Psoas muscle (tissue), 8 donors: Measurements from ENCODE around the gene PTCHD1. TPM values are rescaled to one million over a fixed set of nuclear protein-coding genes. Genes with fewer than 3 reads are reported as not detected.

Experiments
- ATAC-seq, 4 donors: fragments of 200-7000 bp; cut with Tn5 transposase; one replicate each; pipeline ENCODE4 v1.9.1; 2020; ENCODE audit warnings: moderate library complexity in 3 of 4, mild to moderate bottlenecking in 2 of 4
- DNase-seq, 2 donors: peaks; one replicate each; pipeline ENCODE4 v3.0.0-alpha.2; 2020
- H3K27ac ChIP-seq: fragments of 200-600 bp; one replicate; pipeline ENCODE4 v1.8.0; 2022
- H3K27me3 ChIP-seq, 3 donors: fragments of 200-600 bp in 1 of 3; one replicate each; pipeline versions ENCODE4 v1.6.1 to v1.8.0; 2013 to 2022; ENCODE audit warnings: low read length in 2 of 3, mild to moderate bottlenecking in 2 of 3, moderate library complexity in 1 of 3; ENCODE audit not compliant: insufficient read depth in 3 of 3
- H3K36me3 ChIP-seq, 2 donors: fragments of 200-600 bp in 1 of 2; one replicate each; pipeline versions ENCODE4 v1.6.1 to v1.8.0; 2013 to 2022; ENCODE audit warnings: low read depth in 1 of 2, mild to moderate bottlenecking in 1 of 2, moderate library complexity in 1 of 2; ENCODE audit not compliant: insufficient read depth in 1 of 2
- H3K4me1 ChIP-seq: fragments of 200-600 bp; one replicate; pipeline ENCODE4 v1.8.0; 2022
- H3K4me3 ChIP-seq: fragments of 200-600 bp; one replicate; pipeline ENCODE4 v1.8.0; 2022; ENCODE audit warnings: mild to moderate bottlenecking
- H3K9me3 ChIP-seq: fragments of 200-600 bp; one replicate; pipeline ENCODE4 v1.8.0; 2022
- CTCF ChIP-seq: fragments of 200-600 bp; IDR thresholded peaks from one replicate; pipeline ENCODE4 v1.8.0; 2022; ENCODE audit warnings: antibody characterized with exemption
- WGBS, 3 donors: extraction: QIAGEN DNeasy Blood & Tissue Kit; methylation state at CpG; one replicate each; pipeline versions ENCODE4 v1.1.6 to v1.1.7; 2013; 5-methylcytosine and 5-hydroxymethylcytosine counted together
- intact Hi-C, 2 donors: fragments of 100-400 bp; cut with DNase I; formaldehyde crosslinking; loops; one replicate each; pipeline versions ENCODE4 v1.11.0 to v1.14.2; 2022
- polyA plus RNA-seq, 3 donors: library from polyadenylated mRNA; stranded (reverse); fragments of 200-250 nt; gene quantifications; one replicate each; pipeline ENCODE4 v1.2.3, GENCODE V29; 2013
- total RNA-seq, 4 donors: library from RNA; stranded (reverse); fragmentation: NEBNext Ultra II Directional in 2 of 4; extraction: Animal tissue kit (Norgen Biotek cat#: 25700) in 2 of 4; gene quantifications; one replicate each; pipeline versions ENCODE4 v1.2.1 to v1.2.4, GENCODE V29; 2021 to 2023
- donor health status: healthy with polysubstance abuse.
- donor health status: DM: no; HTN: no; CAD: no; lungs with moderate emphysema.
- donor health status: Bipolar disorder and iron deficiency.
- donor health status: healthy.
- donor health status: DM: yes; HTN: yes; CAD: no.
- donor health status: DM: no; HTN: no; CAD: no.
- donor health status: DM: no; HTN: no; CAD: no.
- donor health status: DM: yes; HTN: yes; CAD: no.

Gene PTCHD1
- total and polyA plus RNA-seq, 7 donors = 0.01 to 0.13 (median 0.05) TPM

GRCh38 chrX:23332888-23333821 lies 1.5 kb upstream of the PTCHD1 start:
- ATAC-seq = peak in 2 of 4 donors; percentile 22 to 25
- Histone ChIP-seq H3K27ac (no peak overlapping the region), H3K9me3 (no peaks in the 10 kb centered on the region), H3K36me3 (no peaks in the 10 kb centered on the region), H3K4me1 (peaks cover 2% of the 10 kb centered on the region), H3K4me3 (peak overlapping the region; percentile 54), H3K27me3 (peaks cover 0 to 62% (median 7%) of the 10 kb centered on the region in 3 donors)
- DNase-seq = no peak
- no peak for TF ChIP-seq CTCF
- 0 to 24% (median 1%) methylated on average over 4 to 74 of the region's 75 CpGs for WGBS, 3 donors
- intact Hi-C loops = no loop called here

GRCh38 chrX:23333842-23334520 lies 668 bp upstream of the PTCHD1 start:
- no peak for TF ChIP-seq CTCF
- Histone ChIP-seq H3K4me1 (peaks cover 2% of the 10 kb centered on the region), H3K4me3 (peak overlapping the region; percentile 54), H3K9me3 (no peaks in the 10 kb centered on the region), H3K27me3 (peaks cover 0 to 70% (median 7%) of the 10 kb centered on the region in 3 donors), H3K27ac (no peak overlapping the region), H3K36me3 (no peaks in the 10 kb centered on the region)
- DNase-seq (peak in 1 of 2 donors; percentile 59), ATAC-seq (peak in 1 of 4 donors; percentile 45)
- intact Hi-C loops = no loop called here
- 1 to 23% (median 1%) methylated on average over 24 to 52 of the region's 54 CpGs for WGBS, 3 donors

DNA sequence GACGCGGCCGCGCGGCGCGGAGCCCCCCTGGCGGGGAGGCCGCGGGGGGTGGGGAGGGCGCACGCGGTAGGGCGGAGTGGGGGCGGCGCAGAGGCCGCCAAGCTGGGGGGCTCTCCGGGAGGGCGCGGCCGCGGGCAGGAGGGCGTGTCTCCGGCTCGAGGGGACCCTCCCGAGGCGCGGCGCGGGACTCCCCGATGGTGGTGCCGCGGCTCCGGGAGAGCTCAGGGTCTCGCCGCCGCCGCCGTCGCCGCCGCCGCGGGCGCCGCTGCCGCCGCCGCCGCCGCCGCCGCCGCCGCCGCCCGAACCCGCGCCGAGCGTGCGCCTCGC lies 165 bp upstream of the PTCHD1 start:
- Histone ChIP-seq H3K27ac (no peak overlapping the region), H3K4me3 (peak overlapping the region; percentile 54), H3K4me1 (peaks cover 2% of the 10 kb centered on the region), H3K27me3 (peaks cover 0 to 74% (median 7%) of the 10 kb centered on the region in 3 donors), H3K36me3 (no peaks in the 10 kb centered on the region), H3K9me3 (no peaks in the 10 kb centered on the region)
- WGBS, 3 donors = 1% methylated on average over 50 of the region's 63 CpGs; no CpG with 5 or more reads in 2 of the 3 donors
- DNase-seq = no peak
- TF ChIP-seq CTCF = no peak
- ATAC-seq = no peak
- intact Hi-C loops = no loop called here

DNA sequence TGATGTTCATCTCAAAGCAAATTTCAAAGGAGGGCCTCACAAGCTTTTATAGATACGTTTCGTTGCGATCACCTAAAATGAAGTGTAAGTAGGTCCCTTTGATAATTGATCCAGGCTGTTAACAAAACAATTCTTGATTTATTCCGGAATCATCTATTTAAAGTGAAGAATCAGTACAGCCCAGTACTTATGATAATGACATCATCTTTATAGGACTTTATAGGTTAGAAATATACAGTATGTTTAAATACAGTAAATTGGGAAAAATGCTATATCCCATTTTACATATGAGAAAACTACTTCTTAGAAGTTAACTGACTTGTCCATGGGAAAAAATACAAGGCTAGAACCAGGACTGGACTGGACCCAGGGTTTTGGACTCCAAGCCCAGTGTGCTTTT lies 3.7 kb downstream of the PTCHD1 start:
- no peak for TF ChIP-seq CTCF
- DNase-seq = no peak
- WGBS, 3 donors = 81 to 98% (median 95%) methylated on average over 4 of the region's 4 CpGs
- ATAC-seq = no peak
- Histone ChIP-seq H3K36me3 (no peaks in the 10 kb centered on the region), H3K27ac (no peak overlapping the region), H3K4me1 (peaks cover 2% of the 10 kb centered on the region), H3K4me3 (no peak overlapping the region), H3K27me3 (peaks cover 0 to 72% (median 2%) of the 10 kb centered on the region in 3 donors), H3K9me3 (no peaks in the 10 kb centered on the region)
- intact Hi-C loops = no loop called here
